GM19395 (cell line): Measurements from ENCODE around the gene RAB28.

Experiments
- ATAC-seq: cut with Tn5 transposase; IDR thresholded peaks from one replicate; pipeline ENCODE4 v1.9.1; 2021; ENCODE audit warnings: mild to moderate bottlenecking, moderate library complexity; ENCODE audit not compliant: unreplicated experiment

The RAB28 gene

GRCh38 chr4:13484122-13484748 is at the start of gene RAB28:
Gene RAB28 (minus strand): TSS chr4:13484340.
- ATAC-seq: peak; percentile 95

GRCh38 chr4:13531625-13531998 is 47.5 kb upstream of the RAB28 start:
- ATAC-seq: no peak

DNA sequence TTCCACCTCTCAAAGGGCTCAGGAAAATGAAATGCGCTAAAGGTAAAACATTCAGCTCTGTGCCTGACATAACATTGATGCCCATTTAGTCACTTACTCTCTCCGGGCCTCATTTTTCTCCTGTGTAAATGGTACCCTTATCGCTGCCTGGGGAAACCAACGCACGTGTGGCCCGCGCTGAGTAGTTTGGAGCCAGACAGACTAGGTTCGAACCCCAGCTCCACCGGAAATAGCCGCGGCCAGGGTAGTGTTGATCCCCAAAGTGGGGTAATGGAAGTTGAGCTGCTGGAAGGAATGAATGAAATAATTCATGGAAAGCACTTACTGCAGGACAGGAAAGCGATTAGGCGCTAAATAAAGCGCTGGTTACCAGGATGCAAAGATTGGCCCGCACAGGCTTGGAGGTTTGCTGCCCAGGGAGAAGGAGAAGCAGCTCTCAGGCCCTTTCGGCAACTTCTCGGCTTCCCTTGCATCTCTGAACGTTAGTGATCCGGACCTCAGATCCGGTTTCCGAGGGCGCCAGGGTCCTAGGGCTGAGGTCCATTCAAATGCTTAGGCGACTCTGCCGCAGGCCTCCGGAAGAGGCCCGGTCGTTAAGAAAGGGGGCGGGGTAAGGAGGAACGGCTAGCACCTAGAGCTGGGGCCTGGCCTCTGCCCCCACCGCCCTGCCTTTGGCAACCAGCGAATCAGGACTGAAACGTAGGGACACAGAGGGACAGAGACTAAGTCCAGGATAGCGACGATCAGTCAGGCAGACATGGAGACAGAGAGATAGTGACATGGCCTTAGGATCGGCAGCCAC is 46.9 kb upstream of the RAB28 start:
- ATAC-seq: no peak

- no peak for ATAC-seq
These were observed 45.2 kb upstream of the RAB28 start for GRCh38 chr4:13529128-13529919.

DNA sequence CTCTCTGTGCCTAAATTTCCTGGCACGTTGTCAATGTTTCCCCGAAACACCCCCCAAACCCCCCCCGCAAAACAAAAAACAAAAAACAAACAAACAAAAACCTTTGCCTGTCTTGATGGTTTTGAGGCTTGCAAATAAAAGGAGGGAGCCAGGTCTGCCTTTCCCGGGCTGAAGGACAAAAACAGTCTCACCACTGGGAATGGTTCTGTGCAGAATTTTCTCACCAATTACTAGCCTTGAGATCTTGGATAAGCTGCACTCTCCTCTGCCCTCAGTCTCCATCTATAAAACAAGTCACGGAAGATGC is 44.6 kb upstream of the RAB28 start:
- ATAC-seq: no peak

DNA sequence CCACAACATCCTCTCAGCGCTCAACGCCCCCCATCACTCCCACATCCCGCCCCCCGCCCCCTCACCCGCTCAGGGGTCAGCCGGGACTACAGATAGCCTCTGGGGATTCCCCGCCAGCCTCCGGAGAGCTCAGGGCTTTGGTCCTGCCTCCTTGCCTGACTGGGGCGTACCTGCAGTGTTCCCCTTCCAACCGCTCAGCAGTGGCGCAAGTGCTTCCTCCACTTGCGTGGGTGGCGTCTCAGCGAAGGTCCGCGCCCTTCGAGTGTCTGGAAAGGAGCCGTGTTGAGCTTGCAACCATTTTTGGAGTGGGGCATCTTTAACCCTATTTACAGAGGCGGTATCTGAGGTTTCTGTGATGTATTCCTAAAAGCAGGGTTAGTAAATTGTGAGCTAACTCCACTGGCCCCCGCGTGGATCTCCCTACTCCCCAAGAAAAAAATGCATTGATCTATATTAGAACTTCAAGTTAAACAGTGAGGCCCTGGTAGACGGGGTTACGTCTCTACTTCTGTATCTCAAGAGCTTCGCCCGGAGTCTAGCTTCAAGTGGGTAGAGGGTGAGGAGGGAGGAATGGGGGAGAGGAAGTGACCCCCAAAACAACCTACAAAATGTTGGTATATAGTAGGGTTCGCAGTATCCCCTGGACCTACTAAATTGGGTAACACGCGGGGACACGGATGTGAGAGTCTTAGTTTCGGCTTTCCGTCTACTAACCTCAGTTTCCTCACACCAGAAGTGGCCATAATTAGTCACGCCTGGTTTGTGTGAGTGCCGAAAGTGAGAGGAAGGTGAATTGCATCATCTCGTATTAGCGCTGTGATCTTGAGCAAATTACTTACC is 44.1 kb upstream of the RAB28 start:
- ATAC-seq: peak; percentile 87

- no peak for ATAC-seq
These were observed 43.2 kb upstream of the RAB28 start for GRCh38 chr4:13527192-13527980.

GRCh38 chr4:13526658-13527057 is 42.5 kb upstream of the RAB28 start:
- ATAC-seq: no peak

DNA sequence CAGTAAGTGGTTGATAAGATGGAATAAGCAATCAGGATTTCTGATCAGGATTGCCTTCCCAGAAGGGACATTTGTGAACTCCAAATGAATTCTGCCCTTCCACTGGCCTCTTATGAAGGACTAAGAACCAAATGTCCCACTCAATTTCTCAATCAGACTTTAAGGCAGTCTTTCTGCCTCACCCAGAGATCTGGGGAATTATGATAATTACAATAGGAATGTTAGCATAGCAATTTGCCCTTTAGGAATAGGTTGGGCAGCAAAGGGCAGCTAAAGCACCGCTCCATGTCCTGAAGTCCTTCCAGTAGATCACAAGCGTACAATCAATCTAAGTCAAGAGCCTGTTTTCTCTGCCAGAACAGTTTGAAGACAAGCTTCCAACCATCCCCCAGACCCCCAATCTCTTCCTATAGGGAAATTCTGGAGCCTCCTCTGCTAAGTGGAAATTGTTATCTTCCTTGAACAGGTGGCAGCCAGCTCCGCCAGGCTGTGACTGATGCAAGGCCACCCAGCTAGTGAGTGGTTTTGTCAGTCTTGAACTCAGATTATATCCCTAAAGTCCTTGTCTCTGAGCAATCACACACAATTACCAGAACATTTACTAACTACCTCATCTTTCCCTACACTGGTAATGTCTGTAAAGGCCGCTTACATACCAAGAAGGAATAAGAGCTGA is 41.6 kb upstream of the RAB28 start:
- no peak for ATAC-seq

GRCh38 chr4:13524504-13525243 is 40.5 kb upstream of the RAB28 start:
- no peak for ATAC-seq

- no peak for ATAC-seq
These were observed 39.7 kb upstream of the RAB28 start for GRCh38 chr4:13523591-13524503.

GRCh38 chr4:13523105-13523477 is 39.0 kb upstream of the RAB28 start:
- ATAC-seq: no peak

DNA sequence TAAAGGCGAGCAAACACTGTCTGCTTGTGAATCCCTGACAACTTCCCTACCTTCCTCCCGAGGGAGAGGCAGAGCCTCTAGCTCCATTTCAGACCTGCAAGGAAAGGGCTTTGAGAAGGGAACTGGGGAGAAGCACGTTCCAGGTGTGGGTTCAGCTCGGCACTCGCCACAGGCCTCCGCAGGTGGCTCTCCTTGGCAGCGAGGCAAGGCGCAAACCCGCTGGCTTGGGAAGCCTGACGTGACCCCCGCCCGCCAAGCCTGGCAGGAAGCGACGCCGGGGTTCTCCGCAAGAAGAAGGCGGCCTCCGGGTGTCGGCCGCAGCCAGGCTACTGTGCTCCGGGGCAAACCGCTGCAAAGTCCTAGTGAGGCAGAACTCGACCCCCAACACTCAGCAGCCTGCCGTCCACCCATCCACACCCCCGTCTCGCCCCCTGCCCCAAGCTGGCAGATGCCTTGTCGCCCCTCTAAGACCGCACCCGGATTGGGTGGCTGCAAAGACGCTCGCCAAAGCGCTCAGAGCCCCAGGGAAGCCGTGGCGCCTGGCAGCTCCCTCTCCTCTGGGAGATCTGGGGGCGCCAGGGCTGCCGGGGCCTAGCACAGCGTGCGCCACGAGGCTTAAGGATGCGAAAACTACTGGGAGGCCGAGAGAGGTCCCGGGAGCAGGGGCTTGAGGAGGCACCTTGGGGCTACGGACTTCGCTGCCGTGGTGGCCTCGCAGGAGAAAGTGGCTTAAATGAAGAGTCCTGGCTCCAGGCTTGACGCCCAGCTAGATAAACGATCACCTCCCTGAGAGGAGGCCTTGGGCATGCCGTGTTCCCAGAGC is 38.4 kb upstream of the RAB28 start:
- no peak for ATAC-seq

- no peak for ATAC-seq
These were observed 36.9 kb upstream of the RAB28 start for GRCh38 chr4:13521047-13521446.

GRCh38 chr4:13516315-13516860 is 32.2 kb upstream of the RAB28 start:
- ATAC-seq: no peak

DNA sequence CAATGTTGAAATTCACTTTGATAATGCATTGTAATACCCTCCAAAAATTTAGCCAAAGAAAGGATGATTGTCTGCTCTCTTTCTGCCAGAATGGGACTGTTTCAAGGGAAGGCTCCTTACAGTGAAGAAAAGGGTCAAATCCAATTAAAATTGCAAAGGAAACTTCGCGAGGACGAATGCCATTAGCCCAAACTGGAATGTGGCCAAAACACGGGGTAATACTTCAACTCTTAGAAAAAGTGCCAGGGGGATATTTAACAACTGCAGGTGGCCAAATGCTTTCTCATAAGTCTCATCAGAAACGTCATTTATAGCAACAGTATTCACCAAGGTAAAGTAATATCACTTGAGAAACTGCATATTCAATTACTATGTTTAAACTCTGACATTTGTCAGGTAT is 31.1 kb upstream of the RAB28 start:
- no peak for ATAC-seq

- ATAC-seq: no peak
These were observed 30.6 kb upstream of the RAB28 start for GRCh38 chr4:13514722-13515121.
